GM12801 (cell line): ENCODE results near the gene MRC2.

Experiments
- TF ChIP-seq, protein P1 (sequence below): IDR thresholded peaks from one replicate; pipeline ENCODE4 v1.5.1; 2011; ENCODE audit warnings: control low read depth; ENCODE audit not compliant: insufficient read length; ENCODE audit errors: extremely low read depth

MRC2 gene

DNA sequence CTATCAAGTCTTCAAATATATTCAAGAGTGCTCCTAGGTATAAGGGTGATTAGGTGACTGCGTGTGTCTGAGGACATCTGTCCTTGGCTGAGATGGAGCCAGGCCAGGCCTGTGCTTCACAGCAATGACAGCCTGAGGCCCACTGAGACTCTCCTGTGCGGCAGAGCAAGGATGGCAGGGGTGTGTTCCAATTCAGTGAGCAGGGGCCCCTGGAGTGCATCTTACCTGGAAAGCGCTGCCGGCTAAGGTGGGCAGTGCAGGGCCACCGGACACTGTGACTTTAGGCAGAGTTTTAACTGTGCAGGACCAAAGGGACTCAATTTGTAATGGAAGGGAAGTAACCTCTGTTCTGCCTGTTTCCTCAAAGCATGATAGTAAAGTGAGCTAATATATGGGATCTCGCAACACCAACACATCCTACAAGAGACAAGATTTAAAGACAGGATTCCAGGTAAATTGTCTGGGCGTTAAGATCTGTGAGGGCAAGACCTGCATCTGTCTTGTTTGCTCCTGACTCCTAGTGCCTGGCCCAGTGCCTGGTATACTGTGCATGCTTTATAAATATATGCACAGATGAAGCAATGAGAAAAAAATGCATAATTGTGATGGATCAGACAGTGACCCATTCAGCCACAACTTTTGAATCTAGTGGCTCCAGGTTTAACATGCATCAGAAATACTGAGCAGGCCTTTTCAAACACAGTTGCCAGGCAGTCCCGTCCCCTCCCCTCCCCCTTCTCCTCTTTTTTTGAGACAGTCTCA, 86.7 kb downstream of the MRC2 start:
- TF ChIP-seq, protein P1, sequence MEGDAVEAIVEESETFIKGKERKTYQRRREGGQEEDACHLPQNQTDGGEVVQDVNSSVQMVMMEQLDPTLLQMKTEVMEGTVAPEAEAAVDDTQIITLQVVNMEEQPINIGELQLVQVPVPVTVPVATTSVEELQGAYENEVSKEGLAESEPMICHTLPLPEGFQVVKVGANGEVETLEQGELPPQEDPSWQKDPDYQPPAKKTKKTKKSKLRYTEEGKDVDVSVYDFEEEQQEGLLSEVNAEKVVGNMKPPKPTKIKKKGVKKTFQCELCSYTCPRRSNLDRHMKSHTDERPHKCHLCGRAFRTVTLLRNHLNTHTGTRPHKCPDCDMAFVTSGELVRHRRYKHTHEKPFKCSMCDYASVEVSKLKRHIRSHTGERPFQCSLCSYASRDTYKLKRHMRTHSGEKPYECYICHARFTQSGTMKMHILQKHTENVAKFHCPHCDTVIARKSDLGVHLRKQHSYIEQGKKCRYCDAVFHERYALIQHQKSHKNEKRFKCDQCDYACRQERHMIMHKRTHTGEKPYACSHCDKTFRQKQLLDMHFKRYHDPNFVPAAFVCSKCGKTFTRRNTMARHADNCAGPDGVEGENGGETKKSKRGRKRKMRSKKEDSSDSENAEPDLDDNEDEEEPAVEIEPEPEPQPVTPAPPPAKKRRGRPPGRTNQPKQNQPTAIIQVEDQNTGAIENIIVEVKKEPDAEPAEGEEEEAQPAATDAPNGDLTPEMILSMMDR, result no peak

DNA sequence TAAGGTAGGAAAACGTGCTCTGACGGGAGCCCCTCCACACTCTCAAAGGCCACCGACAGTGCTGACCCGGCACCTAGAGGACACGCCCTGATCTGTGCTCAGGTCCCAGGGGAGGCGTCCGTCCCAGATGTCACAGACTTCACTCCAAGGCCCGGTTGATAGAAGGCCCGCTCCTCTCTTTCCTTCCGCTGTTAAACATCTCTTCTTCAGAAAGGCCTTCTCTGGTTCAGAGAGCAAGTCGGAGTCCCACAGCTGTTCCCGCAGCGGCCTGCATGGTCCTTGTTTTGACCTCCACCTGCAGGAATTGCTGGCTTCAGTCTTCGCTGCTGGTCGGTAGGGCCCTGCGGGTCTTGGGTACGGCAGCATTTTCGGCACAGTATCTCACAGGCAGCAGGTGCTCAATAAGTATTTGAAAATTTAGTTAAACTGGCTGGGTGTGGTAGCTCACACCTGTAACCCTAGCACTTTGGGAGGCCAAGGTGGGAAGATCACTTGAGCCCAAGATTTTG, 88.5 kb downstream of the MRC2 start:
- TF ChIP-seq, protein P1, result no peak

DNA sequence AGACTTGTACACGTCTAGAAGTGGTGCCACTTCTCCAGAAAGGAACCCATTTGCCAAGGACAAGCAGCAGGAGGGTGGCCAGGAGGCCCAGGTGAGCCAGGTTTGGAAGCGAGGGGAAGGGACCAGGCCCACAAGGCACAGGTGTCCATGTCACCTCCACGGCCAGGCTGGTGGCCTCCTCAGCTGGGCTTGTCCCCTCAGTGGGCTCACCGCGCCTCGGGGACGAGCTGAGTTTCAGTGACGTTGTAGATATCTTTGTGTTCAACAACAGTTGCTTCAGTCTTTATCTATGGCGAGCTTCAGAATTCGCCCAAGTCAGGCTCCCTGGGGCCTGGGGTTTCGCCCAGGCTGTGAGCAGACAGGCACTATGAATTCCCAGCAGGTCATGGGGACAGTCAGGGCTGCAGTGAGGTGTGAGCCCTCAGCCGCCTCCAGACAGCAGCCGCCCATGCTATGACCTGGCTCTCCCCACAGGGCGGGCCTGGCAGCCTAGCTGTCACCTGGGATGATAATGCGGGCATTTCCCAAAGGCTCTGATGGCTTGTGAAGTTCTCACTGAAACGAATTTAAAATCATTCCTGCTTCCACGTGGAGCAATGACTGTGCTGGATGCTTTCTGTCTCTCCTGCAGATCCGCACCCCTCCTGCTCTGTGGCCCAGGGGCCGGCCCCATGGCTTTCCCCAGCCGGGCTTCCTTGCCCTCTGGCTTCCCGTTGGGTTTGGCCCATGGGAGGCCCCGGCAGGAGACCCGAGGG, 89.5 kb downstream of the MRC2 start:
- TF ChIP-seq, protein P1, result no peak

DNA sequence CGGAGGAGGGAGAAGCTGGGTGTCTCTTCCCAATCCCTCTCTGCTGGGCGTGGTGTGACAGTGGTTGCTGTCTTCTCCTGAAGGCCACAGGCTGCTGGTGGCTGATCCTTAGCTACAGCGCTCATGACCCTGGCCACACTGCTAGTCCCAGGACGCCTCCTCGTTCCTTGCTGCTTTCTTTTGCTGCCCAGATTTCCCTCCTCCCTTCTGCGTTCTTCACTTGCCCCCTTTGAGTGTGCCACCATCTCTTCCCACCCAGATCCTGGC, 90.1 kb downstream of the MRC2 start:
- TF ChIP-seq, protein P1, result no peak

DNA sequence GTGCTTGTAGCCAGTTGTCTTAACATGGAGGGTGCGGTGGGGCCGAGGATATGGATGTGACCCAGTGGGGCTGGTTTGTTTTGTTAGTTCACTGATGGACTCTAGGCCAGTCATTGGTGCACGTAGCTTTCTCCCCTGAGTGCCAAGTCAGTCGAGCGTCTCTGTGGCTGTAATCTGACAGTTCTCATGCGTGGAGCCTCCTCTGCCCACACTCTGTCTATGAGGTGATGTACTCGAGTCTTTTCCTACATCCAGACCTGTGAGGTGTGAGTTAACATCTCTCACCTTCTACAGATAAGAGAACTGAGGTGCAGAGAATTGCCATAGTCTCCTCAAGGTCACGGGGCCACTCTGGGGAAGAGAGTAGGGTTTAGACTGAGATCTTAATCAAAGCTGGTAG, 90.4 kb downstream of the MRC2 start:
- TF ChIP-seq, protein P1, result no peak

DNA sequence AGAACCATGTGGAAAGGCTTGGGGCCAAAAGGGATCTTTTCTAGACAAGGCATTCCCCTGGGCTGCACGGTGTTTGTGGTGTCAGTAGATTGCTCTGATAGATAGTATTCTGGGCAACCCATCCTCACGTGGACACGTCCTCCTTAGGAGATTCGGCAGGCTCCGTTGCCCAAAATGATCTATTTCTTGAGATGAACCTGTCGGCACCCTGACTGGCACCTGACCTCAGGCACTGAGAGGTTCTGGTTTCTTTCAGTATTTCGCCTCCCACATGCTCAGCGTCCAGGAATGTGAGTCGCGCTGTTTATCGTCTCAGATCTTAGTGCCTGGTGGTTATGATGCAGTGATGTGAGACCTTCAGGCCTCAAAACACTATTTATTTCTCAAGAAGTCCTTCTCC, 91.0 kb downstream of the MRC2 start:
- TF ChIP-seq, protein P1, result no peak

DNA sequence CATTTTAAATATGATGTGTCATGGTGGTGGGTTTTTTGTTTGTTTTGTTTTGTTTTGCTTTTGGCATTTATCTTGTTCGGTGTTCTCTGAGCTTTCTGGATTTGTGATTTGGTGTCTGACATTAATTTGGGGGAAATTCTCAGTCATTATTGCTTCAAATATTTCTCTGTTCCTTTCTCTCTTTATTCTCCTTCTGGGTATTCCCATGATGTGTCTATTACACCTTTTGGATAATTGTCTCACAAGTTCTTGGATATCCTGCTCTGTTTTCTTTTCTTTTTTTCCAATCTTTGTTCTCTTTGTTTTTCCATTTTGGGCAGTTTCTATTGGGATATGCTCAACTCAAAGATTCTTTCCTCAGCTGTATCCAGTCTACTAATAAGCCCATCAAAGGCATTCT, 92.1 kb downstream of the MRC2 start:
- TF ChIP-seq, protein P1, result no peak
